OCI-LY7 (cell line): Measurements from ENCODE around the gene SH3YL1. TPM values are rescaled to one million over a fixed set of nuclear protein-coding genes. Genes with fewer than 3 reads are reported as not detected.

ENCODE experiments used
- BruUV-seq: library from RNA; stranded (reverse); fragments of 400-500 nt; replicated peaks from 2 replicates; lab custom pipeline; 2021; lab: Mats Ljungman, UMichigan
- CTCF ChIA-PET: fragments of 300-600 bp; sonication (Branson Sonifier 250); formaldehyde crosslinking; loops from one replicate; lab custom pipeline; 2022; ENCODE audit warnings: antibody characterized with exemption; ENCODE audit not compliant: unreplicated experiment; lab: Charles Lee
- POLR2A ChIA-PET: fragments of 300-600 bp; sonication (Branson Sonifier 250); formaldehyde crosslinking; loops from one replicate; lab custom pipeline; 2022; ENCODE audit warnings: antibody characterized with exemption; lab: Charles Lee
- DNase-seq: peaks from one replicate; pipeline ENCODE4 v3.0.0-alpha.2; 2015; ENCODE audit warnings: low spot score
- H2AFZ ChIP-seq: fragments of 200-600 bp; sonication (generic), shearing (Covaris generic); 2 replicates; pipeline ENCODE4 v1.6.1; 2014; ENCODE audit warnings: mild to moderate bottlenecking, antibody characterized with exemption, low read length, moderate library complexity
- H3K27ac ChIP-seq: fragments of 200-600 bp; sonication (generic); 2 replicates; pipeline ENCODE4 v1.5.1; 2014; ENCODE audit warnings: mixed run types, low read depth, mild to moderate bottlenecking, moderate library complexity, low read length, inconsistent platforms; ENCODE audit not compliant: poor library complexity, severe bottlenecking
- H3K36me3 ChIP-seq: fragments of 200-600 bp; sonication (generic); 2 replicates; pipeline ENCODE4 v1.6.1; 2014; ENCODE audit warnings: mild to moderate bottlenecking, antibody characterized with exemption, low read length, moderate library complexity, mixed read lengths; ENCODE audit not compliant: insufficient read depth
- H3K4me1 ChIP-seq: fragments of 200-600 bp; sonication (generic); 2 replicates; pipeline ENCODE4 v1.5.1; 2014; ENCODE audit warnings: mild to moderate bottlenecking, low read length; ENCODE audit not compliant: insufficient read depth, poor library complexity, severe bottlenecking
- H3K4me2 ChIP-seq: fragments of 200-600 bp; sonication (generic); 2 replicates; pipeline ENCODE4 v1.6.1; 2014; ENCODE audit warnings: mild to moderate bottlenecking, low read length
- H3K4me3 ChIP-seq: fragments of 200-600 bp; sonication (generic); 2 replicates; pipeline ENCODE4 v1.5.1; 2014; ENCODE audit warnings: mild to moderate bottlenecking, low read depth, low read length; ENCODE audit not compliant: poor library complexity, severe bottlenecking
- H3K79me2 ChIP-seq: fragments of 200-600 bp; sonication (generic); 2 replicates; pipeline ENCODE4 v1.6.1; 2016; ENCODE audit warnings: low read depth, mild to moderate bottlenecking, low read length, moderate library complexity, mixed read lengths; ENCODE audit not compliant: insufficient read depth
- H3K9me2 ChIP-seq: fragments of 200-600 bp; sonication (generic); 2 replicates; pipeline ENCODE4 v1.6.1; 2016; ENCODE audit warnings: mild to moderate bottlenecking, low read length, mixed read lengths; ENCODE audit not compliant: insufficient read depth
- H3K9me3 ChIP-seq: fragments of 200-600 bp; sonication (generic); 2 replicates; pipeline ENCODE4 v1.6.1; 2014; ENCODE audit warnings: mild to moderate bottlenecking, mixed run types, low read length, mixed read lengths
- H4K20me1 ChIP-seq: fragments of 200-600 bp; sonication (generic); 2 replicates; pipeline ENCODE4 v1.6.1; 2014; ENCODE audit warnings: mild to moderate bottlenecking, antibody characterized with exemption, low read length, moderate library complexity, mixed read lengths; ENCODE audit not compliant: insufficient read depth
- CTCF ChIP-seq: fragments of 200-600 bp; sonication (generic); conservative IDR thresholded peaks from 2 replicates; pipeline ENCODE4 v1.5.1; 2014; ENCODE audit warnings: mild to moderate bottlenecking, antibody characterized with exemption, low read length, moderate library complexity, mixed read lengths
- EZH2phosphoT487 ChIP-seq: fragments of 200-600 bp; sonication (generic); IDR thresholded peaks from 2 replicates; pipeline ENCODE4 v1.6.1; 2018; ENCODE audit warnings: low read depth, borderline replicate concordance, mild to moderate bottlenecking, mixed run types, antibody characterized with exemption, low read length, moderate library complexity, mixed read lengths
- intact Hi-C: fragments of 100-400 bp; cut with micrococcal nuclease; formaldehyde crosslinking; loops from one replicate; pipeline ENCODE4 v1.10.0; 2022; ENCODE audit not compliant: unreplicated experiment
- total RNA-seq, 2 experiments: library from RNA; depleted of rRNA in 1 of 2; stranded (reverse); fragments of >200 nt in 1 of 2; shearing (Covaris generic) in 1 of 2; gene quantifications; 2 replicates each; pipeline ENCODE4 v1.2.3, GENCODE V29; 2014 to 2022

The SH3YL1 gene
- total RNA-seq, 2 experiments from 2014 or later = 21.3 to 30.9 TPM

- no peaks in the 10 kb centered on the region for H3K36me3 ChIP-seq
- no peak overlapping the region for H3K4me3 ChIP-seq
- TF ChIP-seq CTCF = no peak
- TF ChIP-seq EZH2phosphoT487 = no peak
- no peak overlapping the region for H3K4me2 ChIP-seq
- no peaks in the 10 kb centered on the region for H3K4me1 ChIP-seq
- intact Hi-C loops = loop anchor here (5.0 kb wide), 1 partner anchor 389 kb away; no protein-coding TSS in a partner anchor
- no peaks in the 10 kb centered on the region for H3K9me3 ChIP-seq
- DNase-seq = no peak
- H3K9me2 ChIP-seq = no peaks in the 10 kb centered on the region
- no peak overlapping the region for H2AFZ ChIP-seq
- no peaks in the 10 kb centered on the region for H4K20me1 ChIP-seq
- CTCF ChIA-PET = no interaction called here
- H3K79me2 ChIP-seq = no peaks in the 10 kb centered on the region
- no peak overlapping the region for H3K27ac ChIP-seq
- BruUV-seq = no TSS peak
- POLR2A ChIA-PET = no interaction called here
Measured at GRCh38 chr2:248724-249123, 15.1 kb downstream of the SH3YL1 start.

- ChIA-PET CTCF (no interaction called here), POLR2A (no interaction called here)
- Histone ChIP-seq H3K79me2 (no peaks in the 10 kb centered on the region), H3K27ac (no peak overlapping the region), H3K4me1 (no peaks in the 10 kb centered on the region), H3K36me3 (no peaks in the 10 kb centered on the region), H3K4me3 (no peak overlapping the region), H3K4me2 (no peak overlapping the region), H4K20me1 (no peaks in the 10 kb centered on the region), H3K9me2 (no peaks in the 10 kb centered on the region; the same call in 1 of the 2 replicates), H3K9me3 (no peaks in the 10 kb centered on the region), H2AFZ (no peak overlapping the region)
- intact Hi-C loops = loop anchor here (5.0 kb wide), 1 partner anchor 391 kb away; no protein-coding TSS in a partner anchor
- TF ChIP-seq EZH2phosphoT487 (no peak), CTCF (peak; percentile 77)
- BruUV-seq = no TSS peak
- DNase-seq = peak; percentile 54
Measured at GRCh38 chr2:246489-247144, 17.2 kb downstream of the SH3YL1 start.

GRCh38 chr2:244547-244946, 19.3 kb downstream of the SH3YL1 start:
- H3K9me3 ChIP-seq = no peaks in the 10 kb centered on the region
- BruUV-seq = no TSS peak
- H3K4me1 ChIP-seq = no peaks in the 10 kb centered on the region
- H2AFZ ChIP-seq = no peak overlapping the region
- H3K4me3 ChIP-seq = no peak overlapping the region
- H3K27ac ChIP-seq = no peak overlapping the region
- ChIA-PET CTCF (no interaction called here), POLR2A (no interaction called here)
- TF ChIP-seq CTCF (no peak), EZH2phosphoT487 (no peak)
- H3K9me2 ChIP-seq = no peaks in the 10 kb centered on the region; the same call in 1 of the 2 replicates
- no peak for DNase-seq
- H4K20me1 ChIP-seq = no peaks in the 10 kb centered on the region
- intact Hi-C loops = no loop called here
- H3K79me2 ChIP-seq = no peaks in the 10 kb centered on the region
- H3K4me2 ChIP-seq = no peak overlapping the region
- H3K36me3 ChIP-seq = no peaks in the 10 kb centered on the region
